HG03457 (cell line): Measurements from ENCODE around the gene CFAP65.

ENCODE experiments used
- ATAC-seq: cut with Tn5 transposase; IDR thresholded peaks from one replicate; pipeline ENCODE4 v1.9.1; 2021; ENCODE audit warnings: moderate number of reproducible peaks; ENCODE audit not compliant: unreplicated experiment

Gene CFAP65

DNA sequence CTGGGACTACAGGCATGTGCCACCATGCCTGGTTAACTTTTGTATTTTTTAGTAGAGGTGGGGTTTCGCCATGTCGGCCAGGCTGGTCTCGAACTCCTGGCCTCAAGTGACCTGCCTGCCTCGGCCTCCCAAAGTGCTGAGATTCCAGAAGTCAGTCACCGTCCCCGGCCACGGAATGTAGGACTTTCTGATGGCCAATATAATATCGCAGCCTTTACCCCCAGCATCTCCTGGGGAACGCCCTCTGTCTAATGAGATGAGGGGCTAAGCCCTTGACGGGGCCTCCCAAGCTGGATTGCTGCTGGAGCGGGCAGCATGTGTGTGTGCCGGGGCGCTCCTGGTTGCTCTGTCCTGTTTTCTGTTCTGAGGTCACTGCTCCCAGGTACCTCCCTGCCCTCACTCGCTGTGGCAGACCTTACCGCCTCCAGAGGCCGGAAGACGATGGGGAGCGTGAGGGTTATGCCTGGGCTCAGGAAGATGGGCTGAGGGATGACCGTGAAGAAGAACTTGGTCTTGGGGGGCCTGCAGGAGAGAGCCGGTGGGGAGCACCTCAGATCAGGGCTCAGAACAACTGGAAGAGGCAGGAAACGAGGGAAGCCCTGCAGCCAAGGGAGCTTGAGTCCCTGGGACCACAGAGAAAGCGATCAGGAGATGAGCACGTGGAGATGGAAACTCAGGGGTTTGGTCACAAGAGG is 9.1 kb downstream of the CFAP65 start:
- ATAC-seq = no peak

- ATAC-seq = no peak
Observed at GRCh38 chr2:219031005-219031738, 10.1 kb downstream of the CFAP65 start.

DNA sequence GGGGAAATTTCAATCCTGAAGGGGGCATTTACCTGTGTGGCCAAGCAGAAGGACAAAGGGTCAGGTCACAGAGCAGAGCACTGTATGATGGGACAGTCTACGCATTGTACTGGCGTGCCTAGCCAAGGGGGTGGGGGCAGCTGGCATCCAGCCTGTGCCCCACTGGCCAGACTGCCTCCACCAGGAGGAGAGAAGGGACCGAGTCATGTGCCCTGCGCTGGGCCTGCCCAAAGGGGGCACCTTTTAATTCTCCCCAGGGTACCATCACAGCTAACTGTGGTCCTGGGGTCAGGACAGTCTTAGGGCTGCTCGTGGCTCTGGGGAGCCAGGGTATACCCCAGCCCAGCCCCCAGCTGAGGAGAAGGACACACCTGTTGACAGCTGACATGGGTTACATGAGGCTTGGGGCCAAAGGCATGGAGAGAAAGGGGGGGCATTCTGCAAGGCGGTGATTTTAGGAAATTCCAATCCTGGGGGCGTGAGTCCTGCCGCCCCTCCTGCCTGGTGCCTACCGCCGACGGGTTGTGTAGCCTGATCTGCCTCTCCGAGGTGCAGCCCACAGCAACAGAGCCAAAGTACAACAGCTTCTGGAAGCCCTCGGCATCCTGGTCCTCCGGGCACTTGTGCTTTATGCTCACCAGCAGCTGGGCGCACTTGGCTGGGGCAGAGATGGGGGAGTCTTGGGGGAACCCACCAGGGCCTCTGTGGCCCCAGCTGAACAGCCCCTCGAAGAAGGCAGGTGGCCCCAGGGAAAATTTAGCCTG is 11.0 kb downstream of the CFAP65 start:
- ATAC-seq = no peak

GRCh38 chr2:219029829-219030165 is 11.5 kb downstream of the CFAP65 start:
- ATAC-seq = no peak

- ATAC-seq = no peak
Observed at GRCh38 chr2:219028996-219029828, 12.1 kb downstream of the CFAP65 start.

- ATAC-seq = no peak
Observed at GRCh38 chr2:219028141-219028540, 13.2 kb downstream of the CFAP65 start.

- ATAC-seq = no peak
Observed at GRCh38 chr2:219027511-219028055, 13.7 kb downstream of the CFAP65 start.

GRCh38 chr2:219026946-219027345 is 14.4 kb downstream of the CFAP65 start:
- ATAC-seq = no peak

DNA sequence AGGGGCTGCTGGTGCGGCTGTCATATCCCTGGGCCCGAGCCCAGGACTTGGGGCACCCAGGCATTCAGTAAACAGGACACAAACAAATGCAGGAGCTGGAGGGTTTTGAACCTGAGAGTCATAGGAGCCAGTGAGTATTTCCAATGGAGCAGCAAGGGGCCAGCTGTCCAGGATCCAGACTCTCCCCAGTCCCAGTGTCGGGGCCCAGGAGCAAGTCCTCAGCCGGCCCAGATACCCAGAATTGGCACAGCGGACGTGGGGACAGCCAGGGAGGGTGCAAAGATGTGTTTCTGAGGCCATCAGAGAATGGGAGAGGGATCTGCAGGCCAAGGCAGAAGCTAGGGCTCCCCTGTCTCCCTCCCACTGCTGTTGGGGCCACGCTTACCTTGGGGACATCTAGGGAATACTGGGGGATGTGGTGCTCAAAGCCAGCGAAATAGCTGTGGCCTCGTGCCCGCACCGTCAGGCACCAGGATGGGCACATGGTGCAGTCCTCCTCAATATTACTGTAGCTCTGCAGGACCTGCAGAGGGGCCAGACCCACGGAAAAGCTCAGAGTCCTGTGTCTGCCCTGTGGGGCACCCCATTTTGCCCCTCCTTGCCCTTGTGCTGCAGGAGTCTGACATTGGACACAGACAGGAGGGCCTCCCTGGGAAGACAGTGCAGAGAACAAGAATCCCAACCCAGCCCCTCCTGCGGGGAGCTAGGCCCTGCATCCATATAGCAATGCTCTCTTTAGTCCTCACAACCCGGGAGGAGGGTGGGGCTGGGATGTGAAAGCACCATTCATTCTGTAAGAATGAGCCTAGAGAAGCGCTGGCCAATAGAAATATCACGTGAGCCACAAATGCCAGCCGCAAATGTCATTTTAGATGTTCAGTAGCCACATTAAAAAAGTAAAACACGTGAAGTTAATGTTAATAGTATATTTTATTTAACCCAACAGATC is 15.4 kb downstream of the CFAP65 start:
- no peak for ATAC-seq

GRCh38 chr2:219024059-219024458 is 17.3 kb downstream of the CFAP65 start:
- no peak for ATAC-seq

DNA sequence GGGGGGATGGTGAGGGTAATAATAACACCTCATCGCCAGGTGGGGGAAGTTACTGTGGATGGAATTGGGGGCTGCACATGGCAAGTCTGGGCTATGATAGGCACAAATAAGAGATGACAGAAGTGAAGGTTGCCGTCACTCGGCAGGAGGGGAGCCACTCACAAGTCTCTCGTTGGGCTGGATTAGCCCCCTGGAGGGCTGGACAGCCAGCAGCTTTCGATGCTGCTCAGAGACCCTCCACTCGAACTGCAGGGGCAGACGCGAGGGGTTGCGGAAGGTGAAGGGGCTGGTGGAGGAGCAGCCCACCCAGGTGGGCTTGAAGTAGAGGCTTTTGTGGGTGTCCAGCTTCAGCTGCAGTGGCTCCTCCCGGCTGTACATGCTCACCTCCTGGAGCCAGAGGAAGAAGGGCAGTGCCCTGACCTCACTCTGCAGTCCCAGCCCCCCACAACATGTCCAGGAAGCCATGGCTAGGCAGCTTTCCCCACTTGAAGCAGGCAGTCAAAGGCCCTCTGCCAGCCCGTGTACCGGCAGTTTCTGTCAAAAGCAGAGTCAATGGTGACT is 18.2 kb downstream of the CFAP65 start:
- ATAC-seq = no peak

DNA sequence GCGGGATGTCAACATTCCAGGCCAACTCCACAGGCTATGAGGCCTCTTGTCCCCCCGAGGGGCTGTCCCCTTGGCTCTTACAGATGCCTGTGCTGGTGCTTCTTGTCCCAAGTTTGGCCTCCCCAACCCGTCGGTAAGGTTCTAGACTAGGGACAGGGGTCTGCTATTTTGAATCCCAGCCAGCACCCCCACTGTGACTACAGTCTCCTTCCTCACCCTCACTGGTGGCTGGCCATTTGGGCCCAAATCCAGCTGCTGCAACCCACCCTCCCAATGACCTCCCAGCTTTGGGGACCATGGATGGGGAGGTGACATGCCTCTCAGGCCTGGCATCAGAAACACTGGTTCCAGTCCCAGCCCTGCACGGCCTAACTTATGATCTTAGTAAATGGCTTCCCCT is 18.7 kb downstream of the CFAP65 start:
- ATAC-seq = no peak

- no peak for ATAC-seq
Observed at GRCh38 chr2:219022041-219022440, 19.3 kb downstream of the CFAP65 start.

- ATAC-seq = no peak
Observed at GRCh38 chr2:219021591-219021990, 19.7 kb downstream of the CFAP65 start.

GRCh38 chr2:219020604-219021365 is 20.5 kb downstream of the CFAP65 start:
- no peak for ATAC-seq

DNA sequence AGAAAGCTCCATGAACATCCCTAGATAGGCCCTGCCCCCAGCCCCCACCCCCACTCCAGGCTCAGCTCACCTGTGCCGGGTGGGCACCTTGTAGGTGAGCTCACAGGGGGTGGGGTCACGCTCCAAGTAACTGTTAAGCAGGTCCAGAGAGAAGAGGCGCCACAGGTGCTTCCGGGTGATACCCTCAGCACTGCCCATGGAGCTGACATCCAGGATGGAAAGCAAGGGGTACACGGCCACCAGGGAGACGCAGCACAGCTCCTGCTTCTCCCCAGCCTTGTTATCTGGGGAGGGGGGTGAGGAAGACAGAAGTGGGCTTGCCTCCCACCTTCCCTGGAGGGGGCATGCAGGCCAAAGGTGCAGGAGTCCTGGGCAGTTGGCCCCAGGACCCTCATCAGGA is 21.9 kb downstream of the CFAP65 start:
- ATAC-seq = no peak

GRCh38 chr2:219018726-219019125 is 22.6 kb downstream of the CFAP65 start:
- no peak for ATAC-seq

DNA sequence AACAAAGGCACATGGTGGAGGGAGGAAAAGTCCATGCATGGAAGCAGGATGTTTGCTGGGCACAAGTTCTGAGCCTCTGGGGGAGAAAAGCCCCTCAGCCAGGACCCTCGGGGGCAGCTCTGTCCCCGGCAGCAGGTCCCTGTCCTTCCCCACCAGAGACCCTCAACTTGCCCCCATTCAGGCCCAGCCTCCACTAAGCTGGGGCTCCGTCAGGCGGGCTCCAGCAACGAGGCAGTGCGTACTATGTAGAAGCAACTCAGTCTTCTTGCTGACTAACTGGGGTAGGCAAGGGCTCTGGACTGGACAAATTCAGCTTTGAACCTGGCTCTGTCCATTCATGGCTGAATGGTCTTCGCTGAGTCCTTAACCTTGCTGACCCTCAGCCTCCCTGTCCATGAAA is 23.0 kb downstream of the CFAP65 start:
- ATAC-seq = no peak
